Transverse colon (tissue), 4 donors: ENCODE measurements around the gene ZNF506. TPM values are rescaled to one million over a fixed set of nuclear protein-coding genes. Genes with fewer than 3 reads are reported as not detected.
"Not testable (repeated sequence)": the region's sequence is repeated elsewhere in the genome, so short reads cannot be mapped to it uniquely, and the experiment has no call there.

Experiments used
- DNase-seq: peaks from one replicate; pipeline ENCODE4 v3.0.0-alpha.2; 2019
- H3K27ac ChIP-seq, 4 donors: fragments of 200-600 bp; sonication (generic); 2 replicates each; pipeline ENCODE4 v1.5.1; 2016 to 2018; ENCODE audit warnings: inconsistent platforms in 4 of 4
- H3K27me3 ChIP-seq: fragments of 200-600 bp; sonication (generic); 2 replicates; pipeline ENCODE4 v1.5.1; 2017; ENCODE audit warnings: inconsistent platforms
- H3K36me3 ChIP-seq, 4 donors: fragments of 200-600 bp; sonication (generic); 2 replicates each; pipeline ENCODE4 v1.5.1; 2017 to 2019; ENCODE audit warnings: inconsistent platforms in 4 of 4
- H3K4me1 ChIP-seq, 4 donors: fragments of 200-600 bp; sonication (generic); 2 replicates each; pipeline ENCODE4 v1.5.1; 2017 to 2020; ENCODE audit warnings: inconsistent platforms in 4 of 4
- H3K4me3 ChIP-seq, 4 donors: fragments of 200-600 bp; sonication (generic); 1 replicate in 1 of 4; 2 replicates in 3 of 4; pipeline versions ENCODE4 v1.5.1 to v1.6.1; 2017 to 2019; ENCODE audit warnings: inconsistent platforms in 4 of 4
- H3K9me3 ChIP-seq, 2 donors: fragments of 200-600 bp; sonication (generic); 2 replicates each; pipeline ENCODE4 v1.5.1; 2017 to 2019; ENCODE audit warnings: inconsistent platforms in 2 of 2
- EP300 ChIP-seq: sonication (generic); formaldehyde crosslinking; IDR thresholded peaks from one replicate; pipeline ENCODE4 v1.6.1; 2017; ENCODE audit warnings: antibody characterized with exemption, low read depth
- POLR2A ChIP-seq: fragments of 450-650 bp; IDR thresholded peaks from one replicate; pipeline ENCODE4 v1.6.1; 2016; ENCODE audit warnings: antibody characterized with exemption, mild to moderate bottlenecking, moderate library complexity
- POLR2AphosphoS5 ChIP-seq, 3 donors: sonication (generic); formaldehyde crosslinking; IDR thresholded peaks; one replicate each; pipeline ENCODE4 v1.6.1; 2016; ENCODE audit warnings: antibody characterized with exemption in 3 of 3
- WGBS, 2 donors: methylation state at CpG; one replicate each; pipeline ENCODE4 v1.1.5; 2018; ENCODE audit warnings: low coverage in 1 of 2; 5-methylcytosine and 5-hydroxymethylcytosine counted together
- in situ Hi-C, 4 donors: fragments of 200-750 bp; cut with MboI; loops; one replicate each; pipeline versions ENCODE4 v1.15.0 to v1.15.1; 2017; ENCODE audit warnings: low sequenced_read_pairs in 3 of 4, low pct_ligation_motif_present in 1 of 4, low pct_unique_long_range_greater_than_20kb in 1 of 4
- intact Hi-C: fragments of 100-400 bp; cut with DNase I; formaldehyde crosslinking; loops from one replicate; pipeline ENCODE4 v1.15.1; 2023; ENCODE audit warnings: low total_unique reads
- total RNA-seq, 4 donors: library from RNA; depleted of rRNA; stranded (reverse); fragments of >200 nt; gene quantifications; one replicate each; pipeline ENCODE4 v1.1.0, GENCODE V29; 2016
- TF ChIP-seq, protein P1 (sequence below), 5 experiments: fragments of 200-600 bp in 3 of 5; fragments of 450-650 bp in 2 of 5; sonication (generic) in 3 of 5; IDR thresholded peaks; 1 replicate in 2 of 5; 2 replicates in 3 of 5; pipeline ENCODE4 v1.5.1; 2016 to 2017; ENCODE audit warnings: antibody characterized with exemption in 5 of 5, inconsistent platforms in 3 of 5, mild to moderate bottlenecking in 2 of 5, moderate library complexity in 1 of 5

ZNF506 gene
- total RNA-seq, 4 donors from 2014 or later, result 11.6 to 43.2 (median 25.4) TPM

DNA sequence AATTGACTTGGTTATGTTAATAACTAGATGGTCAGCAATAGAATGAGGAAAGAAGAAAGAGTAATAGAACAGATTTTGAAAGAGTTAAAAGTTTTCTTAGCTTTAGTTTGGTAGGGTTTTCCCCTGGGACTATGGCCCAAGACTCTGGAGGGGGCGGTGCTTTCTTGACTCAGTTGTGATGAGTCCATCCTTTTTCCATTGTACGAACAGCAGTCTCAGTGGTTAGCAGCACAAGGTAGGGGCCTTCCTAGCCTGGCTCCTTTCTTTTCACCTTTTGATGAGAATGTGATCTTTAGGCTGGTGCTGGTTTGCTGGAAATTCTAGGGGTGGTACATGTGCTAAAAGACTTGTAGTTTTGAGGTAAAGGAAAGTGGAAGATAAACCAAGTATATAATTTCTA is 38.8 kb downstream of the ZNF506 start:
- 81 to 90% methylated on average over 2 of the region's 2 CpGs for WGBS, 2 donors
- DNase-seq, result no peak
- Histone ChIP-seq H3K36me3 (no peaks in the 10 kb centered on the region), H3K4me3 (no peak overlapping the region), H3K9me3 (no peaks in the 10 kb centered on the region), H3K27me3 (no peaks in the 10 kb centered on the region), H3K27ac (no peak overlapping the region), H3K4me1 (peaks cover 0 to 2% (median under 1%) of the 10 kb centered on the region in 4 donors)
- in situ Hi-C loops, result no loop called here
- TF ChIP-seq POLR2AphosphoS5 (IDR thresholded peaks at IDR 0.05) (no peak), EP300 (no peak), POLR2A (no peak)
- TF ChIP-seq, protein P1, sequence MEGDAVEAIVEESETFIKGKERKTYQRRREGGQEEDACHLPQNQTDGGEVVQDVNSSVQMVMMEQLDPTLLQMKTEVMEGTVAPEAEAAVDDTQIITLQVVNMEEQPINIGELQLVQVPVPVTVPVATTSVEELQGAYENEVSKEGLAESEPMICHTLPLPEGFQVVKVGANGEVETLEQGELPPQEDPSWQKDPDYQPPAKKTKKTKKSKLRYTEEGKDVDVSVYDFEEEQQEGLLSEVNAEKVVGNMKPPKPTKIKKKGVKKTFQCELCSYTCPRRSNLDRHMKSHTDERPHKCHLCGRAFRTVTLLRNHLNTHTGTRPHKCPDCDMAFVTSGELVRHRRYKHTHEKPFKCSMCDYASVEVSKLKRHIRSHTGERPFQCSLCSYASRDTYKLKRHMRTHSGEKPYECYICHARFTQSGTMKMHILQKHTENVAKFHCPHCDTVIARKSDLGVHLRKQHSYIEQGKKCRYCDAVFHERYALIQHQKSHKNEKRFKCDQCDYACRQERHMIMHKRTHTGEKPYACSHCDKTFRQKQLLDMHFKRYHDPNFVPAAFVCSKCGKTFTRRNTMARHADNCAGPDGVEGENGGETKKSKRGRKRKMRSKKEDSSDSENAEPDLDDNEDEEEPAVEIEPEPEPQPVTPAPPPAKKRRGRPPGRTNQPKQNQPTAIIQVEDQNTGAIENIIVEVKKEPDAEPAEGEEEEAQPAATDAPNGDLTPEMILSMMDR (IDR thresholded peaks at IDR 0.05), result no peak
- intact Hi-C loops, result no loop called here

DNA sequence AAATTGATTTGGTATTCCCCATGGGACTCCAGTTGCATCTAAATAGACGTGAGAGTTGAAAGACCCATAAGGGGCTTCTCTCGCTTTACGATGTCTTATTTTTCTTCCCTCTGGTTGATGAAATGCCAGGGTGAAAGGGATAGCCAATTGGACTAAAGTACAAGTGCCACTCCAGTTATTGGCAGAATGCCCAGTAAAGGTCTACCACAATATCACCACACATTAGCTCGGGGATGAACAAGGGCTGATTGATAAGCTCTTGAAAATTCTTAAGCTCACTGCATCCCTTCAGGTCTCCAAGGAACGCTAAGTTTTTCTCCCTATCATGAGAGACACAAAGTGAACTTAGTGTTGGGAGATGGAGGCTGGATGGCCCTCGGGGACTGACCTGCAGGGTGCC is 39.8 kb downstream of the ZNF506 start:
- in situ Hi-C loops, H3K36me3 ChIP-seq, H3K27me3 ChIP-seq, H3K4me3 ChIP-seq, H3K27ac ChIP-seq, DNase-seq, H3K9me3 ChIP-seq, intact Hi-C loops: not testable (repeated sequence)
- H3K4me1 ChIP-seq, result peaks cover 7 to 11% (median 9%) of the 10 kb centered on the region in 4 donors
- WGBS, 2 donors, result 78 to 89% methylated on average over 5 to 6 of the region's 6 CpGs

GRCh38 chr19:19778666-19779065 is 42.9 kb downstream of the ZNF506 start:
- TF ChIP-seq POLR2A (no peak), POLR2AphosphoS5 (IDR thresholded peaks at IDR 0.05) (no peak), EP300 (no peak)
- TF ChIP-seq, protein P1 (IDR thresholded peaks at IDR 0.05), result no peak
- in situ Hi-C loops, result loop anchor here in 1 of 4 donors (5.0 kb wide), 1 partner anchor 49 kb away; no protein-coding TSS in a partner anchor
- intact Hi-C loops, result no loop called here
- no peak overlapping the region for H3K27ac ChIP-seq
- H3K4me3 ChIP-seq, result no peak overlapping the region
- no peaks in the 10 kb centered on the region for H3K36me3 ChIP-seq
- no peaks in the 10 kb centered on the region for H3K9me3 ChIP-seq
- H3K27me3 ChIP-seq, result no peaks in the 10 kb centered on the region
- no peak for DNase-seq
- WGBS, 2 donors, result 95 to 100% methylated on average over 2 of the region's 2 CpGs
- H3K4me1 ChIP-seq, result peaks cover 11 to 20% (median 16%) of the 10 kb centered on the region in 4 donors

DNA sequence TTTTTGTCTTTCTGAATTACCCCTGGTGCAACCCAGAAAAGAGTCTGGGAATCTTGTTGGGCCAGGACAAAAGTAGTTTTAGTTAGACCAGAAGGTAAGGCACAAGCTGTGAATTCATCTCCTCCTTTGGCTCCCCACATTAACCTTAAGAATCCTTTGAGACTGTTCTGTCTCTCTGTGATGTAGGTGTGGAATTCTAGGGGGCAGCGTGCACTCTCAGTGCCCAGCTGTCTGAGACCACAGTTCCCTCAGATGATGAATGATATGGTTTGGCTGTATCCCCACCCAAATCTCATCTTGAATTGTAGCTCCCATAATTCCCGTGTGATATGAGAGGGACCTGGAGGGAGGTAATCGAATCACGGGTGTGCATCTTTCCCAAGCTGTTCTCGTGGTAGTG is 43.9 kb downstream of the ZNF506 start:
- no peaks in the 10 kb centered on the region for H3K36me3 ChIP-seq
- WGBS, 2 donors, result 85 to 100% methylated on average over 1 to 5 of the region's 5 CpGs
- H3K4me1 ChIP-seq, result peaks cover 11 to 20% (median 16%) of the 10 kb centered on the region in 4 donors
- TF ChIP-seq POLR2A (no peak), POLR2AphosphoS5 (IDR thresholded peaks at IDR 0.05) (no peak), EP300 (no peak)
- TF ChIP-seq, protein P1 (IDR thresholded peaks at IDR 0.05), result no peak
- H3K27ac ChIP-seq, result no peak overlapping the region
- intact Hi-C loops, result no loop called here
- no peaks in the 10 kb centered on the region for H3K27me3 ChIP-seq
- no peaks in the 10 kb centered on the region for H3K9me3 ChIP-seq
- in situ Hi-C loops, result loop anchor here in 1 of 4 donors (5.0 kb wide), 1 partner anchor 50 kb away; no protein-coding TSS in a partner anchor
- no peak overlapping the region for H3K4me3 ChIP-seq
- DNase-seq, result no peak
